Type B pancreatic cell (in vitro differentiated cells): Measurements from ENCODE around the gene CIB2. TPM values are rescaled to one million over a fixed set of nuclear protein-coding genes. Genes with fewer than 3 reads are reported as not detected.

Source experiments
- DNase-seq: peaks from one replicate; pipeline ENCODE4 v3.0.0; 2021; ENCODE audit warnings: mixed read lengths; ENCODE audit not compliant: unreplicated experiment; ENCODE audit errors: extremely low spot score
- H3K27ac Mint-ChIP-seq: 2 replicates; pipeline ENCODE4 v1.8.0; 2021; ENCODE audit warnings: mild to moderate bottlenecking, mixed read lengths
- H3K27me3 Mint-ChIP-seq: 2 replicates; pipeline ENCODE4 v1.8.0; 2021; ENCODE audit warnings: mixed read lengths
- H3K36me3 Mint-ChIP-seq: 2 replicates; pipeline ENCODE4 v1.8.0; 2021; ENCODE audit warnings: mixed read lengths
- H3K4me1 Mint-ChIP-seq: one replicate; pipeline ENCODE4 v1.8.0; 2021; ENCODE audit warnings: mixed read lengths; ENCODE audit not compliant: unreplicated experiment
- H3K4me3 Mint-ChIP-seq: 2 replicates; pipeline ENCODE4 v1.8.0; 2021; ENCODE audit warnings: mild to moderate bottlenecking, mixed read lengths
- H3K9me3 Mint-ChIP-seq: 2 replicates; pipeline ENCODE4 v1.8.0; 2021; ENCODE audit warnings: mixed read lengths
- total RNA-seq: library from RNA; stranded (reverse); gene quantifications from 2 replicates; pipeline ENCODE4 v1.2.1, GENCODE V29; 2021; ENCODE audit warnings: low replicate concordance
- TF ChIP-seq, protein P1 (sequence below): fragments of 200-600 bp; sonication (generic); conservative IDR thresholded peaks from 2 replicates; pipeline ENCODE4 v1.5.0; 2021; ENCODE audit warnings: antibody characterized with exemption, mild to moderate bottlenecking

CIB2 gene
- total RNA-seq, 1 donor from 2014 or later, result 20.1 TPM

DNA sequence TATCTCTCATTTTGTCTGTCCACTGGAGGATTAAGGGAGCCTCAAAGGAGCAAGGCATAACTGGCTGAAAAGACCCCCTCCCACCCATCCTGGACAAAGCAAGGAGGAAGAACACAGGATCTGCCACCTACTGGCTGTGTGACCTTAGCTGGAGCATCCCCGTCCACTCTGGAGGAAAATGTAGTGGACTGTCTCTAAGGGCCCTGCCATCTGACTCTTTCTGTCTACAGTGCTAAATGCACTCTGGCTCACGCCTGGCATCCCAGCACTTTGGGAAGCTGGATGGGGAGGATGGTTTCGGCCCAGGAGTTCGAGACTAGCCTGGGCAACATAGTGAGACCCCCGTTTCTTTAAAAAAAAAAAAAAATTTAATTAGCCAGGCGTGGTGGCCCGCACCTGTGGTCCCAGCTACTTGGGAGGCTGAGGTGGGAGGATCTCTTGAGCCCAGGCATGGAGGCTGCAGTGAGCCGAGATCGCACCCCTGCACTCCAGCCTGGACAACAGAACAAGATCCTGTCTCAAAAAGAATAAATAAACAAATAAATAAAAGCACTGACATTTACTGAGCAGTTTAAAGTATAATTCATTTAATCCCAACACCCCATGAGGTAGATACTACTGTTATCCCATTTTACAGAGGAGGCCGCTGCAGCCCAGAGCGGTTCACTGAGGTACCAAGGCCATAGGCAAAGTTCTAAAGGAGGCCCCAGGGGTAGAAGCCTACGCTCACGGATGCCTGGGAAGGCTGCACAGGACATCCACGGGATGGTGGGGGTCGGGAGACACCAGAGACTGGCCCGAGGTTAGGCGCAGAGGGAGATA, 54.8 kb downstream of the CIB2 start:
- Mint-ChIP-seq H3K27ac (peak overlapping the region; percentile 85), H3K9me3 (no peaks in the 10 kb centered on the region), H3K27me3 (no peaks in the 10 kb centered on the region), H3K36me3 (no peaks in the 10 kb centered on the region), H3K4me1 (peaks cover 21% of the 10 kb centered on the region), H3K4me3 (peak overlapping the region; percentile 98)
- TF ChIP-seq, protein P1, sequence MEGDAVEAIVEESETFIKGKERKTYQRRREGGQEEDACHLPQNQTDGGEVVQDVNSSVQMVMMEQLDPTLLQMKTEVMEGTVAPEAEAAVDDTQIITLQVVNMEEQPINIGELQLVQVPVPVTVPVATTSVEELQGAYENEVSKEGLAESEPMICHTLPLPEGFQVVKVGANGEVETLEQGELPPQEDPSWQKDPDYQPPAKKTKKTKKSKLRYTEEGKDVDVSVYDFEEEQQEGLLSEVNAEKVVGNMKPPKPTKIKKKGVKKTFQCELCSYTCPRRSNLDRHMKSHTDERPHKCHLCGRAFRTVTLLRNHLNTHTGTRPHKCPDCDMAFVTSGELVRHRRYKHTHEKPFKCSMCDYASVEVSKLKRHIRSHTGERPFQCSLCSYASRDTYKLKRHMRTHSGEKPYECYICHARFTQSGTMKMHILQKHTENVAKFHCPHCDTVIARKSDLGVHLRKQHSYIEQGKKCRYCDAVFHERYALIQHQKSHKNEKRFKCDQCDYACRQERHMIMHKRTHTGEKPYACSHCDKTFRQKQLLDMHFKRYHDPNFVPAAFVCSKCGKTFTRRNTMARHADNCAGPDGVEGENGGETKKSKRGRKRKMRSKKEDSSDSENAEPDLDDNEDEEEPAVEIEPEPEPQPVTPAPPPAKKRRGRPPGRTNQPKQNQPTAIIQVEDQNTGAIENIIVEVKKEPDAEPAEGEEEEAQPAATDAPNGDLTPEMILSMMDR, result no peak
- DNase-seq, result no peak

- Mint-ChIP-seq H3K4me1 (peaks cover 21% of the 10 kb centered on the region), H3K36me3 (no peaks in the 10 kb centered on the region), H3K9me3 (no peaks in the 10 kb centered on the region), H3K4me3 (peak overlapping the region; percentile 85), H3K27ac (peak overlapping the region; percentile 70), H3K27me3 (no peaks in the 10 kb centered on the region)
- DNase-seq, result no peak
- TF ChIP-seq, protein P1, result no peak
Observed at GRCh38 chr15:78075490-78076230, 55.6 kb downstream of the CIB2 start.

DNA sequence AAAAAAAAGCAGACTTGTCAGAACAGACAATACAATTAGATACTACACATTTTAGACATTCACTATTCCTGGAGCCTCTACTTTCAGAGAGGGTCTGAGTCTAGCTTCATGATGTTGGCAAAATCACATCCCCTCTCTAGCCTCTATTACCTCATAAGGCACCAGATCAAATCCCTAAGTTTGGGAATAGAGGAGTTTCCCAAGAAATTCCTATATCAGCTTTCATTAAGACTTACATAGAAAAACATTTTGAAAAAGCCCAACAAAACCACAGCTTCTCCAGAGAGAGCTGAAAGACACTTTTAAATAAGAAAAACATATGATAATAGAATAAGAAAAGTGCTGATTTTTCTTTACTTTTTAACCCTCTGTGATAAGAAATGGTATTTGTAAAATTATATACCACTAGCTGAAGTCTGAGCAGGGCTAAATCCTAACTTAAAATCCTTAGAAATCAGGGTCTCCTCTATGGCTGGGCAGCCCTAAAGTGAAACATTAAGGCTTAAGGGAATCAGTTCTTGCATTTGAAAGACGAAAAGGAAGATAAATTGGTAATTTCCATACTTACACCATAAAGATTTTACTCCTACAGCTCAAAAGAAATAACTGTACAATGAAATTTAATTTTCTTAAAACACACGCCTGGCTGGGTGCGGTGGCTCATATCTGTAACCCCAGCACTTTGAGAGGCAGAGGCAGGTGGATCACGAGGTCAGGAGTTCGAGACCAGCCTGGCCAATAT, 58.0 kb downstream of the CIB2 start:
- Mint-ChIP-seq H3K27ac (no peak overlapping the region), H3K36me3 (no peaks in the 10 kb centered on the region), H3K4me3 (no peak overlapping the region), H3K27me3 (no peaks in the 10 kb centered on the region), H3K9me3 (no peaks in the 10 kb centered on the region), H3K4me1 (peaks cover 29% of the 10 kb centered on the region)
- no peak for DNase-seq
- TF ChIP-seq, protein P1, result no peak

GRCh38 chr15:78072080-78072892, 59.0 kb downstream of the CIB2 start:
- H3K4me3 Mint-ChIP-seq, result peak overlapping the region; percentile 14
- H3K27me3 Mint-ChIP-seq, result no peaks in the 10 kb centered on the region
- H3K9me3 Mint-ChIP-seq, result no peaks in the 10 kb centered on the region
- peaks cover 29% of the 10 kb centered on the region for H3K4me1 Mint-ChIP-seq
- no peak for DNase-seq
- no peak overlapping the region for H3K27ac Mint-ChIP-seq
- TF ChIP-seq, protein P1, result no peak
- H3K36me3 Mint-ChIP-seq, result no peaks in the 10 kb centered on the region

DNA sequence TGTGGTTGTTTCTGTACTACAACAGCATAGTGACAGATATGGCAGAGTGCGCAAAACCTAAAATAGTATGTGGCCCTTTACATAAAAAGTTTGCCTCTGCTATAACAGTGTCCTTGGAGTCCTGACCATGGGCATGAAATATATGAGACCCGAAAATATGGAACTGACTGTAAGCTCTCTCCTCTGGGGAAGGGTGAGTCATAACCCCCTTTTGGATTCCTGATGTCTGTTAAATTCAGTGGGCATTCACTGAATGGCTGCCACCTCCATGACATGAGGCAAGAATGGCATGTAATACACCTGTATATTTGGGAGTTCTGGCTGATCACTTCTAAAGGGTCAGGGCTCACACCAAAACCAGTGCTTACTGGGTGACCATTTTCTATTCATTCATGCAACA, 59.9 kb downstream of the CIB2 start:
- Mint-ChIP-seq H3K27me3 (no peaks in the 10 kb centered on the region), H3K27ac (no peak overlapping the region), H3K9me3 (no peaks in the 10 kb centered on the region), H3K4me3 (no peak overlapping the region), H3K4me1 (peaks cover 29% of the 10 kb centered on the region), H3K36me3 (no peaks in the 10 kb centered on the region)
- DNase-seq, result no peak
- TF ChIP-seq, protein P1, result no peak
